HCT116 (cell line): Measurements from ENCODE around the gene SLC34A3. TPM values are rescaled to one million over a fixed set of nuclear protein-coding genes. Genes with fewer than 3 reads are reported as not detected.

Source experiments
- ATAC-seq: fragments of 200-7000 bp; cut with Tn5 transposase; 2 replicates; pipeline ENCODE4 v1.9.1; 2020; ENCODE audit warnings: mild to moderate bottlenecking, moderate library complexity
- BruUV-seq: library from RNA; stranded (reverse); fragments of 400-500 nt; replicated peaks from 2 replicates; lab custom pipeline; 2021; lab: Mats Ljungman, UMichigan
- CTCF ChIA-PET: fragments of 300-600 bp; sonication (Branson Sonifier 250); formaldehyde crosslinking; loops from one replicate; lab custom pipeline; 2021; ENCODE audit warnings: antibody characterized with exemption; lab: Charles Lee
- POLR2A ChIA-PET: fragments of 300-600, 350-600 bp; sonication (Branson Sonifier 250); formaldehyde crosslinking; loops from one replicate; lab custom pipeline; 2021; ENCODE audit warnings: antibody characterized with exemption; lab: Charles Lee
- RAD21 ChIA-PET, 2 experiments: fragments of 300-600 bp; sonication (Branson Sonifier 250); formaldehyde crosslinking; loops; one replicate each; lab custom pipeline; 2023; ENCODE audit warnings: low total read pairs in 2 of 2; ENCODE audit not compliant: uncharacterized antibody in 2 of 2, unreplicated experiment in 2 of 2, low non-redundant PET in 1 of 2; lab: Charles Lee
- DNase-seq: peaks from one replicate; pipeline ENCODE4 v3.0.0-alpha.2; 2010; ENCODE audit warnings: low read depth, low spot score
- H2AFZ ChIP-seq: fragments of 200-600 bp; shearing (Covaris generic), sonication (generic); 2 replicates; pipeline ENCODE4 v1.6.1; 2017; ENCODE audit warnings: low read depth, mixed run types, mixed read lengths, antibody characterized with exemption, low read length; ENCODE audit not compliant: poor library complexity, severe bottlenecking
- H3K27ac ChIP-seq: 2 replicates; pipeline ENCODE4 v1.5.1; 2012; ENCODE audit warnings: low read depth, low read length
- H3K27me3 ChIP-seq: fragments of 200-600 bp; sonication (generic); 2 replicates; pipeline ENCODE4 v1.6.1; 2016; ENCODE audit warnings: mixed run types, low read length, mixed read lengths; ENCODE audit not compliant: insufficient read depth
- H3K36me3 ChIP-seq, 2 experiments: fragments of 200-500 bp in 1 of 2; fragments of 200-600 bp in 1 of 2; sonication (Bioruptor generic) in 1 of 2; sonication (generic) in 1 of 2; 2 replicates each; pipeline versions ENCODE4 v1.5.1 to v1.6.1; 2014 to 2016; ENCODE audit warnings: low read length in 2 of 2, inconsistent platforms in 1 of 2, mixed read lengths in 1 of 2, mixed run types in 1 of 2; ENCODE audit not compliant: insufficient read depth in 2 of 2, control insufficient read depth in 1 of 2
- H3K4me1 ChIP-seq, 2 experiments: fragments of 200-600 bp in 1 of 2; sonication (generic) in 1 of 2; 2 replicates each; pipeline versions ENCODE4 v1.5.1 to v1.6.1; 2012 to 2017; ENCODE audit warnings: low read length in 2 of 2, inconsistent platforms in 1 of 2, mild to moderate bottlenecking in 1 of 2, mixed read lengths in 1 of 2, mixed run types in 1 of 2, moderate library complexity in 1 of 2; ENCODE audit not compliant: insufficient read depth in 2 of 2, control insufficient read depth in 1 of 2
- H3K4me2 ChIP-seq: fragments of 200-600 bp; sonication (generic); 2 replicates; pipeline ENCODE4 v1.6.1; 2017; ENCODE audit warnings: mixed run types, low read length, mixed read lengths
- H3K4me3 ChIP-seq, 2 experiments: fragments of 200-600 bp in 1 of 2; sonication (generic) in 1 of 2; replicated peaks in 1 of 2; 2 replicates each; pipeline ENCODE4 v1.5.1; 2011 to 2016; ENCODE audit warnings: low read length in 2 of 2, control low read depth in 1 of 2, low read depth in 1 of 2, mild to moderate bottlenecking in 1 of 2, mixed read lengths in 1 of 2, mixed run types in 1 of 2
- H3K79me2 ChIP-seq: fragments of 200-600 bp; sonication (generic); 2 replicates; pipeline ENCODE4 v1.6.1; 2017; ENCODE audit warnings: mild to moderate bottlenecking, mixed run types, low read length, moderate library complexity, mixed read lengths; ENCODE audit not compliant: insufficient read depth
- H3K9ac ChIP-seq: fragments of 200-600 bp; sonication (generic); 2 replicates; pipeline ENCODE4 v1.6.1; 2016; ENCODE audit warnings: low read length, mixed read lengths
- H3K9me2 ChIP-seq: fragments of 200-600 bp; sonication (generic), shearing (Covaris generic); 2 replicates; pipeline ENCODE4 v1.6.1; 2017; ENCODE audit warnings: mixed run types, mild to moderate bottlenecking, moderate library complexity; ENCODE audit not compliant: insufficient read depth
- H3K9me3 ChIP-seq, 2 experiments: fragments of 200-500 bp in 1 of 2; fragments of 200-600 bp in 1 of 2; sonication (Bioruptor generic) in 1 of 2; sonication (generic) in 1 of 2; 2 replicates each; pipeline ENCODE4 v1.6.1; 2014 to 2017; ENCODE audit warnings: low read length in 2 of 2, mixed read lengths in 2 of 2, inconsistent platforms in 1 of 2, low read depth in 1 of 2, mild to moderate bottlenecking in 1 of 2, mixed run types in 1 of 2, moderate library complexity in 1 of 2; ENCODE audit not compliant: control insufficient read depth in 1 of 2, insufficient read depth in 1 of 2
- H4K20me1 ChIP-seq: fragments of 200-600 bp; sonication (generic), shearing (Covaris generic); 2 replicates; pipeline ENCODE4 v1.6.1; 2017; ENCODE audit warnings: mixed run types, mild to moderate bottlenecking, moderate library complexity; ENCODE audit not compliant: insufficient read depth
- EZH2phosphoT487 ChIP-seq: fragments of 200-600 bp; IDR thresholded peaks from 2 replicates; pipeline ENCODE4 v1.6.1; 2018; ENCODE audit warnings: antibody characterized with exemption, borderline replicate concordance
- FOSL1 ChIP-seq: IDR thresholded peaks from 2 replicates; pipeline ENCODE4 v1.6.1; 2012; ENCODE audit warnings: low read depth
- JUND ChIP-seq: IDR thresholded peaks from 2 replicates; pipeline ENCODE4 v1.6.1; 2012
- POLR2A ChIP-seq: IDR thresholded peaks from 2 replicates; pipeline ENCODE4 v1.7.0; 2011; ENCODE audit warnings: borderline replicate concordance; ENCODE audit not compliant: insufficient read depth, insufficient read length; ENCODE audit errors: extremely low read depth
- POLR2AphosphoS5 ChIP-seq: IDR thresholded peaks from 2 replicates; pipeline ENCODE4 v1.6.1; 2011; ENCODE audit warnings: mild to moderate bottlenecking, low read depth, low read length, moderate library complexity
- TCF7L2 ChIP-seq: IDR thresholded peaks from 2 replicates; pipeline ENCODE4 v1.7.0; 2011; ENCODE audit warnings: borderline replicate concordance, inconsistent platforms; ENCODE audit not compliant: insufficient read depth, insufficient read length; ENCODE audit errors: extremely low read depth
- YY1 ChIP-seq: IDR thresholded peaks from 2 replicates; pipeline ENCODE4 v1.6.1; 2011; ENCODE audit warnings: low read length, low read depth, moderate library complexity, mild to moderate bottlenecking; ENCODE audit not compliant: insufficient replicate concordance; ENCODE audit errors: extremely low read depth
- intact Hi-C: fragments of 100-400 bp; cut with micrococcal nuclease; formaldehyde crosslinking; loops from 2 replicates; pipeline ENCODE4 v1.10.0; 2022
- total RNA-seq: library from RNA; stranded (reverse); gene quantifications from one replicate; pipeline ENCODE4 v1.2.1, GENCODE V29; 2021; ENCODE audit not compliant: unreplicated experiment
- TF ChIP-seq, protein P1 (sequence below): IDR thresholded peaks from 2 replicates; pipeline ENCODE4 v1.6.1; 2011; ENCODE audit warnings: mild to moderate bottlenecking, low read length, moderate library complexity; ENCODE audit not compliant: insufficient replicate concordance; ENCODE audit errors: extremely low read depth
- TF ChIP-seq, protein P2 (sequence below): IDR thresholded peaks from 2 replicates; pipeline ENCODE4 v1.6.1; 2012

The SLC34A3 gene
- total RNA-seq, 1 experiment from 2014 or later: 0.15 TPM

DNA sequence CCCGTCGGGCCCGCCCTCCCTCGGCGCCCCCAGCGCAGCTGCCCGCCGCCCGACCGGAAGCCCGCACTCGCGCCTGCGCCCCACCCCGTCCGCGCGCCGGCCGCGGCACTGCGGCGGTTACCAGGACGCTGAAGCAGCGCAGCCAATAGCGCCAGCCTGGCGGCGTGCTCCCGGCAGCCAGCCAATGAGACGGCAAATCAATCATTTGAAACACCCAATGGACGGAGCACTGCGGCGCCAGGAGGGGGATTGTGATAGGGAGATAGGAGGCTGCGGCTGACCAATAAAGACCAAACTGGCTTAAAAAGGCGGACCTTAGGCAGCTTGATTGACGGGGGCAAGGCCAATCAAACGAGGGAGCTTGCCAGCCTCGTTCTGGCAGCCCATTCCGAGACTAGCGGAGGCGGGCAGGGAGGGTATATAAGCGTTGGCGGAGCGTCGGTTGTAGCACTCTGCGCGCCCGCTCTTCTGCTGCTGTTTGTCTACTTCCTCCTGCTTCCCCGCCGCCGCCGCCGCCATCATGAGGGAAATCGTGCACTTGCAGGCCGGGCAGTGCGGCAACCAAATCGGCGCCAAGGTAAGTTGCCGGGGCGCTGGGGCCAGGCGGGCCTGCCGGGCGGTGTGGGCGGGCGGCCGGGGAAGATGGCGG is 10.3 kb downstream of the SLC34A3 start, which contains the start of gene TUBB4B:
TUBB4B (plus strand) TSS at position 447 of the 649 bp plus-strand sequence; CDS start at position 521, 74 bp downstream.
- no TSS peak for BruUV-seq
- ATAC-seq: peak; percentile 75
- ChIA-PET RAD21 (no interaction called here), CTCF (interaction anchor here (1.0 to 1.9 kb wide), 5 partner anchors 13 to 211 kb away, joined by 3 to 10 read pairs (median 5); partner anchors contain the start of gene MAN1B1), POLR2A (interaction anchor here (0.6 to 1.9 kb wide), 30 partner anchors 9 to 293 kb away, joined by 3 to 39 read pairs (median 5); partner anchors contain the start of genes ANAPC2, DPP7, ENTPD2 and ENTPD8)
- TF ChIP-seq, protein P1, sequence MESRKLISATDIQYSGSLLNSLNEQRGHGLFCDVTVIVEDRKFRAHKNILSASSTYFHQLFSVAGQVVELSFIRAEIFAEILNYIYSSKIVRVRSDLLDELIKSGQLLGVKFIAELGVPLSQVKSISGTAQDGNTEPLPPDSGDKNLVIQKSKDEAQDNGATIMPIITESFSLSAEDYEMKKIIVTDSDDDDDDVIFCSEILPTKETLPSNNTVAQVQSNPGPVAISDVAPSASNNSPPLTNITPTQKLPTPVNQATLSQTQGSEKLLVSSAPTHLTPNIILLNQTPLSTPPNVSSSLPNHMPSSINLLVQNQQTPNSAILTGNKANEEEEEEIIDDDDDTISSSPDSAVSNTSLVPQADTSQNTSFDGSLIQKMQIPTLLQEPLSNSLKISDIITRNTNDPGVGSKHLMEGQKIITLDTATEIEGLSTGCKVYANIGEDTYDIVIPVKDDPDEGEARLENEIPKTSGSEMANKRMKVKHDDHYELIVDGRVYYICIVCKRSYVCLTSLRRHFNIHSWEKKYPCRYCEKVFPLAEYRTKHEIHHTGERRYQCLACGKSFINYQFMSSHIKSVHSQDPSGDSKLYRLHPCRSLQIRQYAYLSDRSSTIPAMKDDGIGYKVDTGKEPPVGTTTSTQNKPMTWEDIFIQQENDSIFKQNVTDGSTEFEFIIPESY: peak; percentile 60
- peak; percentile 6 for TF ChIP-seq TCF7L2
- no peak for TF ChIP-seq EZH2phosphoT487
- no peak for TF ChIP-seq FOSL1
- peak; percentile 99 for TF ChIP-seq POLR2AphosphoS5
- TF ChIP-seq JUND: no peak
- TF ChIP-seq YY1: peak; percentile 87
- peak; percentile 98 for TF ChIP-seq POLR2A
- TF ChIP-seq, protein P2, sequence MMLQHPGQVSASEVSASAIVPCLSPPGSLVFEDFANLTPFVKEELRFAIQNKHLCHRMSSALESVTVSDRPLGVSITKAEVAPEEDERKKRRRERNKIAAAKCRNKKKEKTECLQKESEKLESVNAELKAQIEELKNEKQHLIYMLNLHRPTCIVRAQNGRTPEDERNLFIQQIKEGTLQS: no peak
- intact Hi-C loops: loop anchor here (1.0 kb wide), 2 partner anchors 14 to 41 kb away; partner anchors contain the start of genes NELFB and TPRN
- Histone ChIP-seq H3K9ac (peak within 1 kb of the TSS; percentile 97), H3K36me3 (peaks cover 11 to 21% of the 10 kb centered on the region in 2 experiments), H2AFZ (no peak within 1 kb of the TSS), H3K4me2 (peak within 1 kb of the TSS; percentile 98), H3K9me3 (no peaks in the 10 kb centered on the region), H4K20me1 (peaks cover 21% of the 10 kb centered on the region; the same call in 1 of the 2 replicates), H3K27me3 (no peaks in the 10 kb centered on the region), H3K27ac (peak within 1 kb of the TSS; percentile 100), H3K9me2 (no peaks in the 10 kb centered on the region), H3K4me1 (peaks cover 31 to 61% of the 10 kb centered on the region in 2 experiments), H3K79me2 (peaks cover 40% of the 10 kb centered on the region), H3K4me3 (peak within 1 kb of the TSS; percentile 85 to 96)
- DNase-seq: peak; percentile 100
